ENCODE measurements around the gene NUP155.
"Not testable (repeated sequence)": the region's sequence is repeated elsewhere in the genome, so short reads cannot be mapped to it uniquely, and the experiment has no call there.

The NUP155 gene

DNA sequence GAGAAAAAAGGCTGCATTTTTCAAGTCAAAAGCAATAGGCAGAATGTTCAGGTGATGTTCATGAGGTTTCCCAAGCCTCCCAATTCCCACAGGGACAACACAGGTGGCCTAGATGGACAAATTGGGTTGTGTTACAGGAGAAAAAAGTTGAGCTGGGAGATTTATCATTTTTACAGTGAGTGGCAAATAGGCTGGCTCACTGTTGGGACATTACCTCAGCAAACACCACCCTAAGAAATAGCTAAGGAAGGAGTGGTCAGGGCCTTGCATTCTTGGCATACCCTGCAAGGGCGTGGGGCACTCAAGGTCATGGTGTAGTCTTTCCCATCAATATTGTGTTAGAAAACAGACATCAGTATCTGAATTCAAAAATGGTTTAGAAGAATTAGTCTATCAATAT, 98.4 kb downstream of the NUP155 start:
- DNase-seq: peak; percentile 57

GRCh38 chr5:37268100-37268499, 102.8 kb downstream of the NUP155 start:
- not testable (repeated sequence) for DNase-seq

GRCh38 chr5:37255774-37256358, 115.0 kb downstream of the NUP155 start:
- DNase-seq: no peak

DNA sequence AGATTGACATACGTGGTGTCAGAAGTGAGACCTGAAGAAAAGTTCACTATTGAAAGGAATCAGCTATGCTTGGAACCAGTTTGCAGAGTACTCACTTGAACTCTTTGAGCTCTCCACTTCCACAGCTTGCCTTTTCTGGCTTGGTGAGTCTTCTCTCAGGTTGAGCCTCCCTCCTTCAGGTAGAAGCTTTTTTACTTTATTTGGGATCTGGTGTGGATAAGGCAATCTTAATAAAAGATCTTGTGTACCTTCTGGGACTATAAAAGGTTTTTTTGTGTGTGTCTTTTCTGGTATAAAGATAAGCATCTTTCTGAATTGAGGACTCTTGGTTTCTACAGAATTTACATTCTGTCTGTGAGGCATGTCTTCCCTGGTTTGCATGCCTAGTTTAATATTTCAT, 116.3 kb downstream of the NUP155 start:
- DNase-seq: no peak

- DNase-seq: no peak
Observed at GRCh38 chr5:37251665-37252064, 119.2 kb downstream of the NUP155 start.

GRCh38 chr5:37249815-37250164, 121.1 kb downstream of the NUP155 start:
- DNase-seq: no peak

DNA sequence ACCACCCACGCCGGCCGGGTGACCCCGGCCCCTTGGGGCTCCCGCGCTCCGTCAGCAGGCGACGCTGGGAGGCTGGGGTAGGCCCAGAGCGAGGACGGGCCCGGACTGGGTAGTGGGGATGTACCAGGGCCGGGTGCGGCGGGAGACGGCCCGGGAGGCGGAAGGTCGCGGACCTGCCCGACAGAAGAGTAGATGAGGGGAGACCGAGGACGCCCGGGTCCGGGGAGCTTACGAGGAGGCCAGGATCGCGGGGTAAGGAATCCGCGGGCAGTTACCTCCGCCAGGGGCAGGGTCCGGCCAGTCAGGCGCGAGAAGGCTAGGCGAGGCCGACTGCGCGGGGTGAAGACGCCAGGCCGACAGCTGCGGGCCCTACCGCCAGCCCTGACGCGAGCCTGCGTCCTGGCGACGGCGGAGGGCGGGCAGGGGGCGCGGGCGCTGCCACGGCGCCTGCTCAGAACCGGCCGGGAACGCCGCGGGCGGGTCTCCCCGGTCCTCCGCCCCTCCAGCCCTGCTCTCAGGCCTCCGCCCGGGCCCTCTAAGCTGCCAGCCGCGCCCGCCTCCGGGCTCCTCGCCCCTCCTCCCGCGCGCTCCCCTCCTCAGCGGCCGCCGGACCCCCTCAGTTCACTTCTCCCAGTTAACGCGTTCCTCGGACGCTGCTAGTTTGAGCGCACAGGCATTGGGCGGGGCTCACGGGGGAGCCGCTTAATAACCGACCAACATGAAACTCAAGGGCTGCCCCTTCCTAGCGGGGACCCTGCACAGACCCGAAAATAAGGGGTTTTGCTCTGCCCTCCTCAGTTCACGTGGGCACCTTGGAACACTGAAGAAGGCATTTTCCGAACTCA, 121.7 kb downstream of the NUP155 start, which contains the start of gene CPLANE1:
Gene CPLANE1, minus strand, starts transcription at position 407 of the 845 bp plus-strand sequence. CDS start 1,678 bp downstream, outside the sequence.
- peak; percentile 52 for DNase-seq

DNA sequence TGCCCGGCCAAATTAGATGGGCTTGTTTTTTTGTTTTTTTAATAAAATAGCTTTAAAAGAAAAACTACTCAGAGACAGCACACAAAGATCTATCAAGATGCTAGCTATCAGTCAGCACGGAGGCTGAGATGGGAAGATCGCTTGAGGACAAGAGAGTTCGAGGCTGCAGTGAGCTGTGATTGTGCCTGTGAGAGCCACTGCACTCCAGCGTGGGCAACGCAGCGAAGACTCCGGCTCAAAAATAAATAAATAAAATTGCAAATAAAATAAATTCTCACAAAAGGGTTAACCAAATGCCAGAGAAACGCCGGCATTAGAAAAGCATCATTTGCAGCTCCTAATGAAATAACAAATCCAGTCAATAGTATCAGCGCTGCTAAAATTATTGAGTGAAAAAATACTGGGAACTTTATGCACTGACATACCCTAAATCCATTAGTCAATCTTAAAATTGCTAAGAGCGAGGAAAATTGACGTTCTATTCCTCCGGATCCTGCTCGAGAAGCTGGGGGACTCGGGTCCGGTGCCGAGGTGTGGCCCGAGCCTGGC, 122.4 kb downstream of the NUP155 start:
- no peak for DNase-seq

- DNase-seq: no peak
Observed at GRCh38 chr5:37247496-37247895, 123.4 kb downstream of the NUP155 start.

DNA sequence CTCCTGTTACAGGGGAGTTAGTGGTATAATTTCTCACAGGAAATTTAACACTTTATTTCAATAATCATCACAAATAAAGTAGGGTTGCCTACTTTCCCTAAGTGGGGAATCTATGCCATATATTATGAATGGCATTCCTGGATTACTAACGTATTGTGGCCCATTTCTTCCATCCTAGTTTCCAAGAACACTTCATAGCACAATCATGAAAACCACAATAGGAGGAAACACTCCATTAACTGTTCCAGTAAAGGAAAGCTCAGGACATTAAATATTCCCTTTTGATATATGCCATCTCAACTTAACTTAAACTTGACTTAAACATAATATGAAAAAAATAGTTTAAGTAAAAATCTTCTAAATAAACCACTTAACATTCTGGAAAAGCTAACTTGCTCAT, 123.9 kb downstream of the NUP155 start:
- no peak for DNase-seq

Data from kidney glomerular epithelial cell (primary cell).